DND-41 (cell line): ENCODE data around the gene TNXB.

Experiments used
- ATAC-seq: fragments of 200-7000 bp; cut with Tn5 transposase; 3 replicates; pipeline ENCODE4 v1.9.1; 2021; ENCODE audit warnings: low read depth; ENCODE audit not compliant: insufficient read depth
- DNase-seq: peaks from one replicate; pipeline ENCODE4 v3.0.0-alpha.2; 2020
- H2AFZ ChIP-seq: 2 replicates; pipeline ENCODE4 v1.6.0; 2012; ENCODE audit warnings: low read depth, low read length
- H3K27ac ChIP-seq: 2 replicates; pipeline ENCODE4 v1.5.1; 2012; ENCODE audit warnings: low read length, inconsistent platforms
- H3K27me3 ChIP-seq: fragments of 200-600 bp; sonication (generic); 2 replicates; pipeline ENCODE4 v1.6.0; 2012; ENCODE audit warnings: low read length, mild to moderate bottlenecking, inconsistent platforms; ENCODE audit not compliant: insufficient read depth, poor library complexity
- H3K36me3 ChIP-seq: 2 replicates; pipeline ENCODE4 v1.5.1; 2012; ENCODE audit warnings: low read length, inconsistent platforms; ENCODE audit not compliant: insufficient read depth
- H3K4me1 ChIP-seq: 2 replicates; pipeline ENCODE4 v1.5.1; 2012; ENCODE audit warnings: mild to moderate bottlenecking, low read length; ENCODE audit not compliant: insufficient read depth
- H3K4me2 ChIP-seq: 2 replicates; pipeline ENCODE4 v1.6.0; 2012; ENCODE audit warnings: mild to moderate bottlenecking, moderate library complexity, low read length, inconsistent platforms; ENCODE audit not compliant: insufficient read depth
- H3K4me3 ChIP-seq, 2 experiments: fragments of 200-600 bp in 1 of 2; shearing (Covaris generic) in 1 of 2; 2 replicates each; pipeline ENCODE4 v1.5.1; 2012 to 2016; ENCODE audit warnings: inconsistent platforms in 2 of 2, low read length in 2 of 2, mild to moderate bottlenecking in 2 of 2, low read depth in 1 of 2, moderate library complexity in 1 of 2
- H3K79me2 ChIP-seq: 2 replicates; pipeline ENCODE4 v1.6.0; 2012; ENCODE audit warnings: low read length, inconsistent platforms; ENCODE audit not compliant: insufficient read depth
- H3K9ac ChIP-seq: 2 replicates; pipeline ENCODE4 v1.6.0; 2012; ENCODE audit warnings: low read depth, mild to moderate bottlenecking, inconsistent platforms, low read length, moderate library complexity
- H3K9me3 ChIP-seq: 2 replicates; pipeline ENCODE4 v1.5.1; 2012; ENCODE audit warnings: low read length, moderate library complexity, mild to moderate bottlenecking, inconsistent platforms; ENCODE audit not compliant: insufficient read depth, severe bottlenecking
- H4K20me1 ChIP-seq: 2 replicates; pipeline ENCODE4 v1.6.0; 2012; ENCODE audit warnings: low read length; ENCODE audit not compliant: insufficient read depth
- CTCF ChIP-seq: IDR thresholded peaks from 2 replicates; pipeline ENCODE4 v1.5.1; 2012; ENCODE audit warnings: borderline replicate concordance, low read length, moderate library complexity, mild to moderate bottlenecking; ENCODE audit not compliant: poor library complexity, severe bottlenecking; ENCODE audit errors: extremely low read depth
- EZH2 ChIP-seq: IDR thresholded peaks from 3 replicates; pipeline ENCODE4 v1.6.1; 2012; ENCODE audit warnings: borderline replicate concordance, low read depth, mild to moderate bottlenecking, moderate library complexity, low read length, inconsistent platforms; ENCODE audit not compliant: severe bottlenecking

TNXB gene

DNA sequence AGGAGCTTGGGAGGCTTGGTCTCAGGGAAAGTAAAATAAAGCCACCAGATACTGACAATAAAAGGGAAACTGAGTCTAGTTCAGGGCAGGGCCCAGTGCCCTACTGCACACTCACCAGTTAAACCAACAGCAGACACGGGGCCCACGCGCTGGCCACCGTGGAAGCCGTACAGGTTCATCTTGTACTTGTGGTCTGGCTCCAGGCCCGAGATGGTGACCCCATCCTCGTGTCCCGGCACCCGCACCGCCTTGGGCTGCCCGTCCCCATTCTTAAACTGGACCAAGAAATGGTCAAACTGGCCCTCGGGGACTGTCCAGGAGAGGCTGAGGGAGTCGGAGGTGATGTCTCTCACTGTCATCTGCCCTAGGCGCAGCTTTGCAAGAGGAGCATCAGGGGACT lies 44.4 kb downstream of the TNXB start:
- TF ChIP-seq EZH2: no peak
- no peak for TF ChIP-seq CTCF
- Histone ChIP-seq H3K27me3 (no peaks in the 10 kb centered on the region), H3K36me3 (no peaks in the 10 kb centered on the region), H2AFZ (no peak overlapping the region), H3K4me2 (no peak overlapping the region), H3K9ac (no peak overlapping the region), H3K4me1 (no peaks in the 10 kb centered on the region), H3K27ac (no peak overlapping the region), H3K4me3 (no peak overlapping the region), H4K20me1 (no peaks in the 10 kb centered on the region), H3K9me3 (no peaks in the 10 kb centered on the region), H3K79me2 (no peaks in the 10 kb centered on the region)
- ATAC-seq (no peak), DNase-seq (no peak)

- Histone ChIP-seq H3K79me2 (no peaks in the 10 kb centered on the region), H3K36me3 (no peaks in the 10 kb centered on the region), H3K4me2 (no peak overlapping the region), H4K20me1 (no peaks in the 10 kb centered on the region), H3K27ac (no peak overlapping the region), H3K9ac (no peak overlapping the region), H3K4me1 (no peaks in the 10 kb centered on the region), H3K4me3 (no peak overlapping the region), H3K9me3 (no peaks in the 10 kb centered on the region), H2AFZ (no peak overlapping the region), H3K27me3 (peaks cover 4% of the 10 kb centered on the region)
- TF ChIP-seq CTCF (no peak), EZH2 (no peak)
- ATAC-seq: no peak
- no peak for DNase-seq
These were observed 48.0 kb downstream of the TNXB start for GRCh38 chr6:32060966-32061655.

DNA sequence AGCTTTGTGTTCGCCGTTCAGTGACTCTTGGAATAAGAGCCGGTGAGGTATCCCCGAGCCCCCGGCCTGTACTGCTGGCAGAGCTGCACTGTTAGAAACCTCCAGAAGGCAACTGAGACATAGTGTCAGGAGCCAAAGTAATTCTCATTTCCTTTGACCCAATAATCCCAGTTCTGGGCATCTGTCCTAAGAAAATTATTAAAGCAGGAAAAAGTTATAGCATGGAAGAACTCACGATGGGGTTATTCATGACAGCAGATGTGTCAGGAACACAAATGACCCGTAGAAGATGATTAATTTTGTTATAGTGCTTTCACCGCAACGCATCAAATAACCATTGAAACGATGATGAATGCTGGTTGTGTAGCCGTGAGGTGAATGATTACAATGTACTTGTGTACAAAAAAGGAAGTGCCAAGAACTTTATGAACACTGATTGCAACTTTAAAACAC lies 50.6 kb downstream of the TNXB start:
- Histone ChIP-seq H3K36me3 (no peaks in the 10 kb centered on the region), H2AFZ (no peak overlapping the region), H3K27ac (no peak overlapping the region), H3K4me1 (no peaks in the 10 kb centered on the region), H3K4me3 (no peak overlapping the region), H3K79me2 (no peaks in the 10 kb centered on the region), H3K4me2 (no peak overlapping the region), H3K9me3 (no peaks in the 10 kb centered on the region), H3K9ac (no peak overlapping the region), H3K27me3 (peaks cover 13% of the 10 kb centered on the region), H4K20me1 (no peaks in the 10 kb centered on the region)
- ATAC-seq (no peak), DNase-seq (no peak)
- TF ChIP-seq CTCF: no peak
- TF ChIP-seq EZH2: no peak
